HG02588 (cell line): ENCODE measurements around the gene GRAP2.
"Not testable (repeated sequence)": the region's sequence is repeated elsewhere in the genome, so short reads cannot be mapped to it uniquely, and the experiment has no call there.

ENCODE experiments used
- ATAC-seq: cut with Tn5 transposase; IDR thresholded peaks from one replicate; pipeline ENCODE4 v1.9.1; 2021; ENCODE audit warnings: mild to moderate bottlenecking, moderate library complexity; ENCODE audit not compliant: unreplicated experiment

The GRAP2 gene

GRCh38 chr22:39991159-39991860, 90.4 kb downstream of the GRAP2 start:
- no peak for ATAC-seq

- ATAC-seq: no peak
These were observed 91.4 kb downstream of the GRAP2 start for GRCh38 chr22:39992088-39992826.

- ATAC-seq: not testable (repeated sequence)
These were observed 92.0 kb downstream of the GRAP2 start for GRCh38 chr22:39992894-39993293.

- ATAC-seq: no peak
These were observed 93.2 kb downstream of the GRAP2 start for GRCh38 chr22:39994041-39994565.

- ATAC-seq: no peak
These were observed 93.9 kb downstream of the GRAP2 start, which contains the start of gene FAM83F for GRCh38 chr22:39994566-39995392. FAM83F (plus strand) TSS chr22:39994954; CDS start chr22:39995043, 89 bp downstream.

GRCh38 chr22:39995393-39996252, 94.7 kb downstream of the GRAP2 start:
- ATAC-seq: no peak

GRCh38 chr22:39996732-39997131, 95.8 kb downstream of the GRAP2 start:
- no peak for ATAC-seq

- no peak for ATAC-seq
These were observed 96.5 kb downstream of the GRAP2 start for GRCh38 chr22:39997421-39997820.

- no peak for ATAC-seq
These were observed 97.2 kb downstream of the GRAP2 start for GRCh38 chr22:39997939-39998726.

GRCh38 chr22:39999144-39999757, 98.4 kb downstream of the GRAP2 start:
- ATAC-seq: no peak

GRCh38 chr22:40000171-40000570, 99.3 kb downstream of the GRAP2 start:
- no peak for ATAC-seq

GRCh38 chr22:40001106-40001505, 100.2 kb downstream of the GRAP2 start:
- ATAC-seq: no peak

GRCh38 chr22:40001800-40002577, 101.1 kb downstream of the GRAP2 start:
- no peak for ATAC-seq

- no peak for ATAC-seq
These were observed 102.2 kb downstream of the GRAP2 start for GRCh38 chr22:40002935-40003715.

GRCh38 chr22:40004836-40005235, 104.0 kb downstream of the GRAP2 start:
- no peak for ATAC-seq

- no peak for ATAC-seq
These were observed 105.8 kb downstream of the GRAP2 start for GRCh38 chr22:40006641-40007040.
